Peyer's patch (tissue), 4 donors: Measurements from ENCODE around the gene SLC15A1. TPM values are rescaled to one million over a fixed set of nuclear protein-coding genes. Genes with fewer than 3 reads are reported as not detected.

Experiments used
- DNase-seq, 3 donors: peaks; one replicate each; pipeline ENCODE4 v3.0.0-alpha.2; 2017 to 2019
- H3K27ac ChIP-seq, 4 donors: fragments of 200-600 bp; sonication (generic); one replicate each; pipeline ENCODE4 v1.5.1; 2016 to 2019
- H3K27me3 ChIP-seq, 2 donors: fragments of 200-600 bp; sonication (generic); one replicate each; pipeline ENCODE4 v1.5.1; 2019
- H3K36me3 ChIP-seq, 3 donors: fragments of 200-600 bp; sonication (generic); one replicate each; pipeline ENCODE4 v1.5.1; 2016 to 2019
- H3K4me1 ChIP-seq, 4 donors: fragments of 200-600 bp; sonication (generic); one replicate each; pipeline ENCODE4 v1.5.1; 2016 to 2019
- H3K4me3 ChIP-seq, 4 donors: fragments of 200-600 bp; sonication (generic); 1 replicate in 3 of 4; 2 replicates in 1 of 4; pipeline ENCODE4 v1.5.1; 2016 to 2019; ENCODE audit warnings: mild to moderate bottlenecking in 1 of 4
- H3K9me3 ChIP-seq, 4 donors: fragments of 200-600 bp; sonication (generic); one replicate each; pipeline ENCODE4 v1.5.1; 2016 to 2019; ENCODE audit warnings: mild to moderate bottlenecking in 1 of 4
- POLR2A ChIP-seq, 2 donors: fragments of 450-650 bp; IDR thresholded peaks; one replicate each; pipeline ENCODE4 v1.5.1; 2017; ENCODE audit warnings: antibody characterized with exemption in 2 of 2, mild to moderate bottlenecking in 2 of 2, moderate library complexity in 2 of 2
- total RNA-seq, 4 donors: library from RNA; depleted of rRNA; stranded (reverse); fragments of >200 nt; gene quantifications; one replicate each; pipeline ENCODE4 v1.1.0, GENCODE V29; 2016
- TF ChIP-seq, protein P1 (sequence below), 6 experiments: fragments of 450-650 bp in 4 of 6; fragments of 200-600 bp in 2 of 6; sonication (generic) in 1 of 6; IDR thresholded peaks; one replicate each; pipeline ENCODE4 v1.5.1; 2017 to 2019; ENCODE audit warnings: antibody characterized with exemption in 6 of 6, mild to moderate bottlenecking in 3 of 6, moderate library complexity in 1 of 6

Gene SLC15A1
- total RNA-seq, 4 donors from 2014 or later, result 4.1 to 732 (median 555) TPM

DNA sequence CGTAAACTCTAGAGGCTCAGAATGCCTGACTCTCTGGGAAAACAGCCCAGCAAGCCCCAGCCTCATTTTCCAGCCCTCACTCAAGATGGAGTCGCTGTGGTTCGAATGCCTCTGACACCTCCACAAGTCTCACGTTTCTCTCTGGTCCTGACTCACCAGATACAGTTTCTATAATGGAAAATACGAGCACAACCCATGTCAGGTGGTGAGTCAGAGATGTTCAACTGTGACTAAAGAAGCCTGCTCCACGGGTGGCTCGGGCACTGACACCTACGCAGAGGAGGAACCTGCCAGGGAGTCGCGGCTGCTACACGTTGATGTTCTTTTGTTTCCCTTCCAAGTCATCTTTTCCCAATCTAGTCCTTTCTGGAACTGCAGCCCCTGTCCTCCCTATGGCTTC is 88.4 kb downstream of the SLC15A1 start:
- Histone ChIP-seq H3K4me1 (no peaks in the 10 kb centered on the region), H3K36me3 (no peaks in the 10 kb centered on the region), H3K27ac (no peak overlapping the region), H3K27me3 (no peaks in the 10 kb centered on the region), H3K4me3 (no peak overlapping the region), H3K9me3 (no peaks in the 10 kb centered on the region)
- no peak for DNase-seq
- TF ChIP-seq POLR2A (IDR thresholded peaks at IDR 0.05), result no peak
- TF ChIP-seq, protein P1, sequence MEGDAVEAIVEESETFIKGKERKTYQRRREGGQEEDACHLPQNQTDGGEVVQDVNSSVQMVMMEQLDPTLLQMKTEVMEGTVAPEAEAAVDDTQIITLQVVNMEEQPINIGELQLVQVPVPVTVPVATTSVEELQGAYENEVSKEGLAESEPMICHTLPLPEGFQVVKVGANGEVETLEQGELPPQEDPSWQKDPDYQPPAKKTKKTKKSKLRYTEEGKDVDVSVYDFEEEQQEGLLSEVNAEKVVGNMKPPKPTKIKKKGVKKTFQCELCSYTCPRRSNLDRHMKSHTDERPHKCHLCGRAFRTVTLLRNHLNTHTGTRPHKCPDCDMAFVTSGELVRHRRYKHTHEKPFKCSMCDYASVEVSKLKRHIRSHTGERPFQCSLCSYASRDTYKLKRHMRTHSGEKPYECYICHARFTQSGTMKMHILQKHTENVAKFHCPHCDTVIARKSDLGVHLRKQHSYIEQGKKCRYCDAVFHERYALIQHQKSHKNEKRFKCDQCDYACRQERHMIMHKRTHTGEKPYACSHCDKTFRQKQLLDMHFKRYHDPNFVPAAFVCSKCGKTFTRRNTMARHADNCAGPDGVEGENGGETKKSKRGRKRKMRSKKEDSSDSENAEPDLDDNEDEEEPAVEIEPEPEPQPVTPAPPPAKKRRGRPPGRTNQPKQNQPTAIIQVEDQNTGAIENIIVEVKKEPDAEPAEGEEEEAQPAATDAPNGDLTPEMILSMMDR (IDR thresholded peaks at IDR 0.05), result no peak

DNA sequence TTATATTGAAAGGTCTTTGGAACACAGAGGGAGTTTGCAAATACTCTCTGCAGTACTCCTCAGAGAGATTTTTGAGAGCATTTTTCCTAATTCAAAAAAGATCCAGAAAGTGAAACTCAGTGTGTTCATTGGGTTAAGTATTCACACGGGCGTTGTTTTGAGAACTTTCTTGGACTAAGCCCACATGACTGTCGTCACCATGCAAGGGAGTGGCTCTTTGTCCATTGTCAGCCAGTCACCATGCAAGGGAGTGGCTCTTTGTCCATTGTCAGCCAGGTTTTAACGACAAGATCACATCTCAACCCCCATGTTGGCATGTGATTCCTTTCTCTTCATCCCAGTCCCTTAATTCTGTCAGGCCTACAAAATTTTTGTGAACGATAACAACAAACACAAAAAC is 94.3 kb downstream of the SLC15A1 start:
- Histone ChIP-seq H3K4me1 (peaks cover 0 to 5% (median 0%) of the 10 kb centered on the region in 4 donors), H3K4me3 (no peak overlapping the region), H3K36me3 (no peaks in the 10 kb centered on the region), H3K27me3 (no peaks in the 10 kb centered on the region), H3K9me3 (no peaks in the 10 kb centered on the region), H3K27ac (no peak overlapping the region)
- peak in 1 of 3 donors; percentile 44 for DNase-seq
- TF ChIP-seq POLR2A (IDR thresholded peaks at IDR 0.05), result no peak
- TF ChIP-seq, protein P1 (IDR thresholded peaks at IDR 0.05), result no peak

DNA sequence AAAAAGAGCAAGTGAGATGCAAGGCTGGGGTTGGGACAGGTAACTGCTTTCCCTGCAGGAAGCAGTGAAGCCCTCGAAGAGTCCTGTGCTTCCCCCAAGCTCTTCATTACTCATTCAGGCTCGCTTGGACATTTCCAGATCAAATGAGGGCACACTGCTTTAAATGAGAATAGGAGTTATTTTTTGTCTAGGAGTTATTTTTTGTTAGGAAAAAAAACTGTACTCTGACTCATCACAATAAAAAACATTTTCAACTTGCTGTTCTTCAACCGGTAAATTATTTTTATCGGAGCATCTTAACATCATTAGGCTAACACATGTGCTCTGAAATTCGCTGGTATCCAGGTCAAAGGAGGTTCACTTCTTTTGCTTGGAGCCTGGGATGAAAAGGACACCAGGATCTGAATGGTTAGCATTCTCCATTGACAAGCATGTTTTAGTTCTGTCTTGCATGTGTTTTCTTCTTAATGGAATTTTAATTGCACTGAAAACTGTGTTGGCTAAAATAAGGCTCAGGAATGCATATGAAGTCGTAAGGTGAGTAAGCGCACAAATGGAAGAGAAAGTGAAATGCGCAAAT is 94.9 kb downstream of the SLC15A1 start:
- Histone ChIP-seq H3K4me3 (no peak overlapping the region), H3K36me3 (no peaks in the 10 kb centered on the region), H3K4me1 (peaks cover 0 to 8% (median 0%) of the 10 kb centered on the region in 4 donors), H3K9me3 (no peaks in the 10 kb centered on the region), H3K27me3 (no peaks in the 10 kb centered on the region), H3K27ac (no peak overlapping the region)
- no peak for TF ChIP-seq POLR2A (IDR thresholded peaks at IDR 0.05)
- TF ChIP-seq, protein P1 (IDR thresholded peaks at IDR 0.05), result no peak
- no peak for DNase-seq

DNA sequence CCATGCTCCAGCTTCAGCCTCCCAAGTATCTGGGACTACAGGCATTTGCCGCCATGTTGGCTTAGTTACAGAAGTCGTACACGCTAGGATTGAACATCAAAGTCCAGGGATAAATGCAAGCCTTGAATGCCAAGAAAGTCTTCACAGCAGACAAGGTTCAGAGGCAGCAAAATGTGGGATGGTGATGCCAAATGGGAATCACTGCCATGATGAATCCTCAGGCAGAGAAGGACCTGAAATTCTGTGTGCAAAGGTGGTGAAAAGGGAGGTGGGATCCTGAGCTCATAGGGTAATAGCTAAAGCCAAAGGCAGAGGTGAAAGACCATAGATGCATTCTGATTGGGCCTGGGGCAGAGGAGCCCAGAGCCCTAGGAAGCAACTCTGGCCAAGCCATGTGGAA is 96.2 kb downstream of the SLC15A1 start:
- Histone ChIP-seq H3K4me3 (no peak overlapping the region), H3K9me3 (no peaks in the 10 kb centered on the region), H3K27me3 (no peaks in the 10 kb centered on the region), H3K36me3 (no peaks in the 10 kb centered on the region), H3K4me1 (peaks cover 0 to 8% (median 1%) of the 10 kb centered on the region in 4 donors), H3K27ac (no peak overlapping the region)
- TF ChIP-seq, protein P1 (IDR thresholded peaks at IDR 0.05), result no peak
- no peak for TF ChIP-seq POLR2A (IDR thresholded peaks at IDR 0.05)
- DNase-seq, result peak in 1 of 3 donors; percentile 14

DNA sequence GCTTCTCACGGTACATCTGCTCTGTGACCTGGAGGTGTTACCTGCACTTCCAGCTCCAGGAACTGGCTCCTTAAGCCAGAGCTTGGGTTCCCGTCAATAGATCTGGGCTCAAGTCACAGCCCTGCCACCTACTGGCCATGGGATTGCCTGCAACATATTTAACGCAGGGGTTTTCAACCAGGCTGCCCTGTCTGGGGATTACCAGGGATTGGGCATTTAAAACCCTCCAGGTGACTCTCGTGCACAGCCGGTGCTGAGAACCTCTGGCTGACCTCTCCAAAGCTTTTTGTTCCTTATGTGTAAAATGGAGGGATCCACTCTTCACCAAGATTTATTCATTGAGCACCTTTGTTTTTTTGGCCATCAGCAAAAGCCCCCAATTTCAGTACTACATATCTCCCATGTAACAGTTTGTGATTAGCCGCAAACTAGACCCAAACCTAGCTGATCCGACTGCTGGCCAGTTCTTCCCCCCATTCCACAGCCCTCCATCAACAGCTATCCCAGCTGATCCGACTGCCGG is 98.9 kb downstream of the SLC15A1 start:
- no peaks in the 10 kb centered on the region for H3K36me3 ChIP-seq
- no peak overlapping the region for H3K4me3 ChIP-seq
- no peaks in the 10 kb centered on the region for H3K9me3 ChIP-seq
- DNase-seq, result peak; percentile 72 to 93 (median 83)
- H3K27ac ChIP-seq, result no peak overlapping the region
- TF ChIP-seq, protein P1 (IDR thresholded peaks at IDR 0.05), result peak; percentile 64 to 96 (median 92)
- no peak for TF ChIP-seq POLR2A (IDR thresholded peaks at IDR 0.05)
- no peaks in the 10 kb centered on the region for H3K27me3 ChIP-seq
- H3K4me1 ChIP-seq, result peaks cover 0 to 24% (median 7%) of the 10 kb centered on the region in 4 donors
